ENCODE measurements around the gene ADAMTS9.

ADAMTS9 gene

GRCh38 chr3:64687781-64688604 lies at the start of gene ADAMTS9:
Gene ADAMTS9, minus strand, starts transcription at chr3:64688000. Its CDS starts 343 bp downstream, at chr3:64687657.
- Histone ChIP-seq H2AFZ (ENCODE audit: low read length, unreplicated experiment) (peak within 1 kb of the TSS; percentile 17), H3K79me2 (ENCODE audit: control insufficient read depth, insufficient read depth, low read length, unreplicated experiment) (no peaks in the 10 kb centered on the region), H3K4me1 (ENCODE audit: control insufficient read depth, insufficient read depth, low read length, unreplicated experiment) (no peaks in the 10 kb centered on the region), H3K4me3 (ENCODE audit: low read depth, low read length) (peak within 1 kb of the TSS; percentile 81), H3K27me3 (ENCODE audit: insufficient read depth, low read length) (peaks cover 11% of the 10 kb centered on the region), H3K27ac (ENCODE audit: low read depth, low read length) (peak within 1 kb of the TSS; percentile 79; the same call in 1 of the 2 replicates), H3K36me3 (ENCODE audit: insufficient read depth, low read length) (no peaks in the 10 kb centered on the region)

DNA sequence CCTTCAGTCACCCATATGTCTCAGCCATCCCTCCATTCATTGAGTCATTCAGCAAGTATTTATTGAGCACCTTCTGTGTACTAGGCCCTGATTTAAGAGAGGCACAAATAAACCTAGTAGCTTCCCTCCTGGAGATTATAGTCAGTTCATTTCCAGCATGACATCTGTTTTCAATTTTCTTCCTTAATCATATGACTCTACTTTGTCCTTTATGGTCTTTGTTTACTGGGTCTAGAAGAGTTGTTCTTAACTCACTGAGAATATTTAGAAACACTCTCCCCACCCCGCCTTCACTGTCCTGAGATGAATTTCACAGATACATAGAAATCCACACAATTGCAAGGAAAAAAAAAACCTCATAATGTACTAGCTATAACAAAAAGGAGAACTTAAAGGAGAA lies 44.8 kb upstream of the ADAMTS9 start:
- Histone ChIP-seq H3K27ac (ENCODE audit: low read depth, low read length) (no peak overlapping the region), H3K27me3 (ENCODE audit: insufficient read depth, low read length) (no peaks in the 10 kb centered on the region), H3K36me3 (ENCODE audit: insufficient read depth, low read length) (no peaks in the 10 kb centered on the region), H3K4me3 (ENCODE audit: low read depth, low read length) (no peak overlapping the region), H2AFZ (ENCODE audit: low read length, unreplicated experiment) (no peak overlapping the region), H3K79me2 (ENCODE audit: control insufficient read depth, insufficient read depth, low read length, unreplicated experiment) (no peaks in the 10 kb centered on the region), H3K4me1 (ENCODE audit: control insufficient read depth, insufficient read depth, low read length, unreplicated experiment) (no peaks in the 10 kb centered on the region)

DNA sequence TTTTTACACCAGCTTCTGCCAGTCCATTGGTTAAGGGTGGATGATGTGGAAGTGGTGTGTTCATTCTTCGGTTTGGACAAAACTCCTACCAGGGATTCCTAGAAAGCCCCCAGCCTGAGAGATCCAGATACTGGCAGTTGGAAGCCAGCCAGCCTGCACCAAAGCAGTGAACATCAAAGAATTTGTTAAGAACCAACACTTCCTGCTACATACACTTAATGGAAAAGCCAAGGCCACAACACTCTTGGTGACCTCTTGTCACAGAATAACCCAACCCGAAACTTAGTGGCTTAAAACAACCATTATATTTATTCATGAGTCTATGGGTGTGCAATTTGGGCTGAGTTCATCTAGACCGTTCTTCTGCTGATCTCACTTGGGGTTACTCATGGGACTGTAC lies 42.9 kb upstream of the ADAMTS9 start:
- Histone ChIP-seq H3K79me2 (ENCODE audit: control insufficient read depth, insufficient read depth, low read length, unreplicated experiment) (no peaks in the 10 kb centered on the region), H2AFZ (ENCODE audit: low read length, unreplicated experiment) (no peak overlapping the region), H3K27ac (ENCODE audit: low read depth, low read length) (no peak overlapping the region), H3K36me3 (ENCODE audit: insufficient read depth, low read length) (no peaks in the 10 kb centered on the region), H3K4me1 (ENCODE audit: control insufficient read depth, insufficient read depth, low read length, unreplicated experiment) (no peaks in the 10 kb centered on the region), H3K4me3 (ENCODE audit: low read depth, low read length) (no peak overlapping the region), H3K27me3 (ENCODE audit: insufficient read depth, low read length) (no peaks in the 10 kb centered on the region)

DNA sequence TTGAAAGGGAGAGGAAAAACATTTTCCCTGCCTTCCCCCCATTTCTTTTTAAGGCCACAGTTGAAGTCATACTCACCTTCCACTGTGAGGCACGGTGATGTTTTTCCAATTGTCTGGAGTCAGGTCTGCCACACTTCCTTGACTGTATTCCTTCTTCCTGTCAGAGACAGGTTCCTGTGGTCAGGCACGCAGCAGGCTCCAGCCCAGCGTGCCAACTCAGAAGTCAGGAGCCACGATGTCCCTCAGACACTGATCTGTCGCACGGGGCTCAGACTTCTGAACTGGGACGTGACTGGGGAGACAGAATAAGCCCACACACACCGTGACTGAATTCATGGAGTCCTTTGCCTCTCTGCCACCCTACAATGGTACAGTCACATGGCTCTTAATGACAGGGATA lies 41.2 kb upstream of the ADAMTS9 start:
- H2AFZ ChIP-seq (ENCODE audit: low read length, unreplicated experiment) = no peak overlapping the region
- H3K79me2 ChIP-seq (ENCODE audit: control insufficient read depth, insufficient read depth, low read length, unreplicated experiment) = no peaks in the 10 kb centered on the region
- no peak overlapping the region for H3K27ac ChIP-seq (ENCODE audit: low read depth, low read length)
- H3K36me3 ChIP-seq (ENCODE audit: insufficient read depth, low read length) = no peaks in the 10 kb centered on the region
- H3K4me1 ChIP-seq (ENCODE audit: control insufficient read depth, insufficient read depth, low read length, unreplicated experiment) = no peaks in the 10 kb centered on the region
- H3K4me3 ChIP-seq (ENCODE audit: low read depth, low read length) = no peak overlapping the region
- H3K27me3 ChIP-seq (ENCODE audit: insufficient read depth, low read length) = no peaks in the 10 kb centered on the region

DNA sequence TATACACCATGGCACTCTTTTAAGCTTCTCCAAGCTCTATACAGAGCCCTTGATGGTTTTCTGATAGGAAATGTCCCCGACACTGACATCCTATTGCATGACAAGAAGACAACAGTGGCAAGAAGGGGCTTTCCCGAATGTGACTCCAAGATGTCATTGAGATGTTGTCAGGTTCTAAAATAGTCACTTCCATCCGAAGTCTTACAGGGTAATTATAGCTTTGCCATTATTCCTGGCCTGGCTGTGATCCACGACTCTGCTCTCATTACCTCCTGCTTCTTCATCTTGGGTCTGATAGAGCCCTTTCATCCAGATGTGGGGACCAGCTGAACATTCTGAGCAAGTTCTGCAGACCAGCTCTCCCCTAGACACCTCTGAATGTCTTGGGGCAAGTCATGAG lies 40.6 kb upstream of the ADAMTS9 start:
- no peak overlapping the region for H3K27ac ChIP-seq (ENCODE audit: low read depth, low read length)
- no peak overlapping the region for H2AFZ ChIP-seq (ENCODE audit: low read length, unreplicated experiment)
- no peaks in the 10 kb centered on the region for H3K4me1 ChIP-seq (ENCODE audit: control insufficient read depth, insufficient read depth, low read length, unreplicated experiment)
- H3K36me3 ChIP-seq (ENCODE audit: insufficient read depth, low read length) = no peaks in the 10 kb centered on the region
- no peak overlapping the region for H3K4me3 ChIP-seq (ENCODE audit: low read depth, low read length)
- no peaks in the 10 kb centered on the region for H3K79me2 ChIP-seq (ENCODE audit: control insufficient read depth, insufficient read depth, low read length, unreplicated experiment)
- no peaks in the 10 kb centered on the region for H3K27me3 ChIP-seq (ENCODE audit: insufficient read depth, low read length)

- no peak overlapping the region for H3K27ac ChIP-seq (ENCODE audit: low read depth, low read length)
- H3K27me3 ChIP-seq (ENCODE audit: insufficient read depth, low read length) = no peaks in the 10 kb centered on the region
- no peaks in the 10 kb centered on the region for H3K79me2 ChIP-seq (ENCODE audit: control insufficient read depth, insufficient read depth, low read length, unreplicated experiment)
- H2AFZ ChIP-seq (ENCODE audit: low read length, unreplicated experiment) = no peak overlapping the region
- H3K4me3 ChIP-seq (ENCODE audit: low read depth, low read length) = no peak overlapping the region
- no peaks in the 10 kb centered on the region for H3K36me3 ChIP-seq (ENCODE audit: insufficient read depth, low read length)
- no peaks in the 10 kb centered on the region for H3K4me1 ChIP-seq (ENCODE audit: control insufficient read depth, insufficient read depth, low read length, unreplicated experiment)
Measured at GRCh38 chr3:64726414-64727090, 38.8 kb upstream of the ADAMTS9 start.

DNA sequence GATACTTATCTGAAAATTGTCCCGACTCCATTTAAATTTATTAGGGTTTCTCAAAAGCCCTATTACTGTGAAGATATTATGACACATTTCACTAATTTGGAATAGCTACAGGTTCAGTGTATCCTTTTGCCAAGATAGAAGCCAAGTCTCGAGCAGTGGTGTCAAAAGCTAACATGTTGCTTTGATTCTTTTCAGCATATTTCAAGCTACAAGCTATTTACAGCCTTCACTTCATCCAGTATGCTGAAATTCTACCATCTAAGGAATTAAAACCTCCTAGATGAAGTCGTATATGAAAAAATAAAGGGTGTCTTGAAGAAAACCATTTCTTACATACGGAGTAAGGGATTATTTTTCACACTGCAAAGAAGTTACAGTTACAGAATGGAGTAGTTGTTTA lies 31.2 kb upstream of the ADAMTS9 start:
- Histone ChIP-seq H3K27me3 (ENCODE audit: insufficient read depth, low read length) (no peaks in the 10 kb centered on the region), H2AFZ (ENCODE audit: low read length, unreplicated experiment) (no peak overlapping the region), H3K27ac (ENCODE audit: low read depth, low read length) (no peak overlapping the region), H3K79me2 (ENCODE audit: control insufficient read depth, insufficient read depth, low read length, unreplicated experiment) (no peaks in the 10 kb centered on the region), H3K4me3 (ENCODE audit: low read depth, low read length) (no peak overlapping the region), H3K36me3 (ENCODE audit: insufficient read depth, low read length) (no peaks in the 10 kb centered on the region), H3K4me1 (ENCODE audit: control insufficient read depth, insufficient read depth, low read length, unreplicated experiment) (no peaks in the 10 kb centered on the region)

DNA sequence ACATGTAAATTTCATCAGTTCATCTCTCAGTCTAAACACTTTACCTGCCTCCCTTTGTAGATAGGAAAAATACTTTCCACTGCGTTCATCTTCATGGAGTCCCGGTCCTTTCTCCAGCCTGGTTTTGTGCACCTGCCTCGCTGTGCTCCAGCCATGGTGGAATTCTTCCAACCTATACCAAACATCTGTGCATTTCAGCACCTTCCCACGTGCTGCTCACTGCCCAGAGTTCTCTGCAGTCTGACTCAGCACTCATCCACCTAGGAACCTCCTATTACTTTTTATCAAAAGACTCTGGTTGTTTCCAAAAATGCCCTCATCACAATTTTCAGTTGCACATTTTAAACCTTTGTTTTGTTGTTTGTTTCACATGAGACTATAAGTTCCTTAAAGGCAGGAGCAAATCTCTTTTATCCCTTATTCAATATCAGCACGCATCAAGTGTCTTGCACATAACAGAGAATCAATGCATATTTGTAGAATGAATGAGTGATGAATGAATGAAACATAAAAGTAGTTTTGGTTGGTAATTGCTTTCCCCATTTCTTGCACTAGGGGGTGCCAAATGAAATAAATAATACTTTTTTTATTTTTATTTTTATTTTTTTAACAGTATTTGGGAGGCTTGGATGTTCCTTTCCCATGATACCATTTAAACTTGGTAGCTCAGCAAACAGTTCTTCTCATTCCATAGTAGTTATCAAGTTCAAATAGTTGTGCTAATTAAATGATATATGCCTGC lies 30.2 kb upstream of the ADAMTS9 start:
- Histone ChIP-seq H3K27me3 (ENCODE audit: insufficient read depth, low read length) (no peaks in the 10 kb centered on the region), H3K4me3 (ENCODE audit: low read depth, low read length) (no peak overlapping the region), H3K27ac (ENCODE audit: low read depth, low read length) (no peak overlapping the region), H3K36me3 (ENCODE audit: insufficient read depth, low read length) (no peaks in the 10 kb centered on the region), H3K79me2 (ENCODE audit: control insufficient read depth, insufficient read depth, low read length, unreplicated experiment) (no peaks in the 10 kb centered on the region), H3K4me1 (ENCODE audit: control insufficient read depth, insufficient read depth, low read length, unreplicated experiment) (no peaks in the 10 kb centered on the region), H2AFZ (ENCODE audit: low read length, unreplicated experiment) (no peak overlapping the region)

DNA sequence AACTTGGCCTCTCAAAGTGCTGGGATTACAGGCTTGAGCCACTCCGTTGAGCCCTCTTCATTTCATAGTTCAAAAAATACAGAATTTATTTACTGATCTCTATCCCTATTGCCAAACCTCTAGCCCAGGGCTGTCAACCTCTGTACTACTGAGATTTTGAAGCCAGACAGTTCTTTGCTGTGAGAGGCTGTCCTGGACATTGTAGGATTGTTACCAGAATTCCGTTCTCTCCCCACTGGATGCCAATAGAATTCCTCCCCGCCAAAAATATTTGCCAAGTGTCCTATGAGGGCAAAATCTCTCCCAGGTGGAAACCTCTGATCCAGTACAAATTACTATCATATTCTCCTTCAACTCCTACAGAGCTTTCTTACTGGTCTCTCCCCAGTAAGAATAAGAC lies 29.6 kb upstream of the ADAMTS9 start:
- H3K4me3 ChIP-seq (ENCODE audit: low read depth, low read length) = no peak overlapping the region
- H3K79me2 ChIP-seq (ENCODE audit: control insufficient read depth, insufficient read depth, low read length, unreplicated experiment) = no peaks in the 10 kb centered on the region
- H3K27ac ChIP-seq (ENCODE audit: low read depth, low read length) = no peak overlapping the region
- H3K4me1 ChIP-seq (ENCODE audit: control insufficient read depth, insufficient read depth, low read length, unreplicated experiment) = no peaks in the 10 kb centered on the region
- H3K36me3 ChIP-seq (ENCODE audit: insufficient read depth, low read length) = no peaks in the 10 kb centered on the region
- no peaks in the 10 kb centered on the region for H3K27me3 ChIP-seq (ENCODE audit: insufficient read depth, low read length)
- no peak overlapping the region for H2AFZ ChIP-seq (ENCODE audit: low read length, unreplicated experiment)

DNA sequence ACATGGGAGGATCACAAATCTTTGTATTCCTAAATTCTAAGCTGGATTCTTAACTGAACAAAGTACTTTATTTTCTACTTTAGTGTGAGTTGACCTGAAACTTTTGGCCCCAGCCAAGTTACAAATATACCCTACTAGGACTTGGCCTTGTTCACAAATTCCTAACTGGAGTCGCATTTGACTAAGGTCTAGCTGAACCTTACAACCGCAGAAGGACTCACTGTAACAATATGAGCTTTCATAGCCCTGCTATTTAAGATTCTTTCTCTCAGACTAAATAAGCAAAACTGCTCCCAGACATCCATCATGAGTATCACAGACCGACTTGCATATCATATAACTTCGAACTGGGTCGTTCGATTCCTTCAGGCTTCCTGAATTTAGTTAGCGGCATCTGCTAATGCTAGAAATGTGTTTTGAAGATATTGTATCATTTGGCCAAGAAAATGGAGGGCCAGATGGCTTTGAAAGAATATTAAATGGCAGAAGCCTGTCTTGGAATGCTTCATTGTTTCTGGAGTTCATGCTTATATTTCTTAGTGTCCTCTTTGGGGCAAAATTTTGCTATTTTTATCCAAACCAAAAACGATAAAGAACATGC lies 28.4 kb upstream of the ADAMTS9 start:
- no peak overlapping the region for H3K4me3 ChIP-seq (ENCODE audit: low read depth, low read length)
- no peaks in the 10 kb centered on the region for H3K36me3 ChIP-seq (ENCODE audit: insufficient read depth, low read length)
- no peak overlapping the region for H3K27ac ChIP-seq (ENCODE audit: low read depth, low read length)
- no peaks in the 10 kb centered on the region for H3K4me1 ChIP-seq (ENCODE audit: control insufficient read depth, insufficient read depth, low read length, unreplicated experiment)
- no peaks in the 10 kb centered on the region for H3K79me2 ChIP-seq (ENCODE audit: control insufficient read depth, insufficient read depth, low read length, unreplicated experiment)
- no peak overlapping the region for H2AFZ ChIP-seq (ENCODE audit: low read length, unreplicated experiment)
- H3K27me3 ChIP-seq (ENCODE audit: insufficient read depth, low read length) = no peaks in the 10 kb centered on the region
